ENCODE results near the gene MDH2. TPM values are rescaled to one million over a fixed set of nuclear protein-coding genes. Genes with fewer than 3 reads are reported as not detected.

Gene MDH2
- total and polyA plus RNA-seq, 8 donors = 41.1 to 227 (median 85.3) TPM

GRCh38 chr7:76060842-76061241, 12.9 kb downstream of the MDH2 start:
- TF ChIP-seq POLR2AphosphoS5 (IDR thresholded peaks at IDR 0.05) (no peak), CTCF (IDR thresholded peaks at IDR 0.05) (no peak), EP300 (IDR thresholded peaks at IDR 0.05) (no peak), POLR2A (IDR thresholded peaks at IDR 0.05) (no peak)
- Histone ChIP-seq H3K4me1 (peaks cover 6 to 38% (median 21%) of the 10 kb centered on the region in 4 donors), H3K27ac (peak overlapping the region in 3 of 5 donors; percentile 20 to 29 (median 20)), H3K4me3 (no peak overlapping the region), H3K9me3 (no peaks in the 10 kb centered on the region), H3K27me3 (no peaks in the 10 kb centered on the region), H3K36me3 (peaks cover 88 to 100% (median 98%) of the 10 kb centered on the region in 4 donors)
- WGBS, 5 donors = 17 to 52% (median 37%) methylated on average over 5 to 6 of the region's 6 CpGs
- intact Hi-C loops (cut with DNase I; ENCODE audit: low total_unique reads) = no loop called here
- peak in 1 of 2 donors; percentile 88 for DNase-seq

GRCh38 chr7:76062254-76062653, 14.3 kb downstream of the MDH2 start:
- peaks cover 98 to 100% (median 100%) of the 10 kb centered on the region in 4 donors for H3K36me3 ChIP-seq

GRCh38 chr7:76063114-76063513, 15.2 kb downstream of the MDH2 start:
- Histone ChIP-seq H3K4me1 (peaks cover 0 to 25% (median 15%) of the 10 kb centered on the region in 4 donors), H3K4me3 (no peak overlapping the region), H3K27me3 (no peaks in the 10 kb centered on the region), H3K36me3 (peaks cover 89 to 98% (median 97%) of the 10 kb centered on the region in 4 donors), H3K27ac (no peak overlapping the region), H3K9me3 (no peaks in the 10 kb centered on the region)
- no peak for DNase-seq
- WGBS, 5 donors = 92 to 99% (median 96%) methylated on average over 9 to 10 of the region's 10 CpGs
- no peak for TF ChIP-seq POLR2A (IDR thresholded peaks at IDR 0.05)
- TF ChIP-seq POLR2AphosphoS5 (IDR thresholded peaks at IDR 0.05) = no peak
- no peak for TF ChIP-seq EP300 (IDR thresholded peaks at IDR 0.05)
- no peak for TF ChIP-seq CTCF (IDR thresholded peaks at IDR 0.05)
- intact Hi-C loops (cut with DNase I; ENCODE audit: low total_unique reads) = no loop called here

More at GRCh38 chr7:76062254-76062653, 14.3 kb downstream of the MDH2 start:
- H3K9me3 ChIP-seq = no peaks in the 10 kb centered on the region
- TF ChIP-seq POLR2A (IDR thresholded peaks at IDR 0.05) (no peak), EP300 (IDR thresholded peaks at IDR 0.05) (no peak), POLR2AphosphoS5 (IDR thresholded peaks at IDR 0.05) (no peak), CTCF (IDR thresholded peaks at IDR 0.05) (no peak)
- H3K4me3 ChIP-seq = no peak overlapping the region
- DNase-seq = no peak
- H3K27me3 ChIP-seq = no peaks in the 10 kb centered on the region
- WGBS, 5 donors = 92 to 97% (median 95%) methylated on average over 13 to 15 of the region's 15 CpGs
- intact Hi-C loops (cut with DNase I; ENCODE audit: low total_unique reads) = no loop called here
- H3K27ac ChIP-seq = no peak overlapping the region
- peaks cover 5 to 32% (median 17%) of the 10 kb centered on the region in 4 donors for H3K4me1 ChIP-seq

- peaks cover 0 to 25% (median 15%) of the 10 kb centered on the region in 4 donors for H3K4me1 ChIP-seq
- WGBS, 5 donors = 36 to 64% (median 42%) methylated on average over 7 to 14 of the region's 14 CpGs
- no peak overlapping the region for H3K27ac ChIP-seq
- TF ChIP-seq CTCF (IDR thresholded peaks at IDR 0.05) = no peak
- TF ChIP-seq EP300 (IDR thresholded peaks at IDR 0.05) = no peak
- no peak for TF ChIP-seq POLR2A (IDR thresholded peaks at IDR 0.05)
- TF ChIP-seq POLR2AphosphoS5 (IDR thresholded peaks at IDR 0.05) = peak in 1 of 3 donors; percentile 44
- H3K4me3 ChIP-seq = no peak overlapping the region
- H3K27me3 ChIP-seq = no peaks in the 10 kb centered on the region
- no peaks in the 10 kb centered on the region for H3K9me3 ChIP-seq
- intact Hi-C loops (cut with DNase I; ENCODE audit: low total_unique reads) = no loop called here
- peaks cover 85 to 94% (median 93%) of the 10 kb centered on the region in 4 donors for H3K36me3 ChIP-seq
- DNase-seq = peak; percentile 85 to 86
These were observed 15.6 kb downstream of the MDH2 start for GRCh38 chr7:76063525-76063924.

Data from stomach (tissue), 9 donors.